ENCODE measurements around the gene DOP1A. TPM values are rescaled to one million over a fixed set of nuclear protein-coding genes. Genes with fewer than 3 reads are reported as not detected.

Gene DOP1A, protein sequence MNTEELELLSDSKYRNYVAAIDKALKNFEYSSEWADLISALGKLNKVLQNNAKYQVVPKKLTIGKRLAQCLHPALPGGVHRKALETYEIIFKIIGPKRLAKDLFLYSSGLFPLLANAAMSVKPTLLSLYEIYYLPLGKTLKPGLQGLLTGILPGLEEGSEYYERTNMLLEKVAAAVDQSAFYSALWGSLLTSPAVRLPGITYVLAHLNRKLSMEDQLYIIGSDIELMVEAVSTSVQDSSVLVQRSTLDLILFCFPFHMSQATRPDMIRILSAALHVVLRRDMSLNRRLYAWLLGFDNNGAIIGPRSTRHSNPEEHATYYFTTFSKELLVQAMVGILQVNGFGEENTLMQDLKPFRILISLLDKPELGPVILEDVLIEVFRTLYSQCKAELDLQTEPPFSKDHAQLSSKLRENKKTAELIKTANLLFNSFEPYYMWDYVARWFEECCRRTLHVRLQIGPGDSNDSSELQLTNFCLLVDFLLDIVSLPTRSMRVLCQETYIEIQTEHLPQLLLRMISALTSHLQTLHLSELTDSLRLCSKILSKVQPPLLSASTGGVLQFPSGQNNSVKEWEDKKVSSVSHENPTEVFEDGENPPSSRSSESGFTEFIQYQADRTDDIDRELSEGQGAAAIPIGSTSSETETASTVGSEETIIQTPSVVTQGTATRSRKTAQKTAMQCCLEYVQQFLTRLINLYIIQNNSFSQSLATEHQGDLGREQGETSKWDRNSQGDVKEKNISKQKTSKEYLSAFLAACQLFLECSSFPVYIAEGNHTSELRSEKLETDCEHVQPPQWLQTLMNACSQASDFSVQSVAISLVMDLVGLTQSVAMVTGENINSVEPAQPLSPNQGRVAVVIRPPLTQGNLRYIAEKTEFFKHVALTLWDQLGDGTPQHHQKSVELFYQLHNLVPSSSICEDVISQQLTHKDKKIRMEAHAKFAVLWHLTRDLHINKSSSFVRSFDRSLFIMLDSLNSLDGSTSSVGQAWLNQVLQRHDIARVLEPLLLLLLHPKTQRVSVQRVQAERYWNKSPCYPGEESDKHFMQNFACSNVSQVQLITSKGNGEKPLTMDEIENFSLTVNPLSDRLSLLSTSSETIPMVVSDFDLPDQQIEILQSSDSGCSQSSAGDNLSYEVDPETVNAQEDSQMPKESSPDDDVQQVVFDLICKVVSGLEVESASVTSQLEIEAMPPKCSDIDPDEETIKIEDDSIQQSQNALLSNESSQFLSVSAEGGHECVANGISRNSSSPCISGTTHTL (N-terminal part only)
- 11.9 and 23.9 TPM in 2 replicates for total RNA-seq

DNA sequence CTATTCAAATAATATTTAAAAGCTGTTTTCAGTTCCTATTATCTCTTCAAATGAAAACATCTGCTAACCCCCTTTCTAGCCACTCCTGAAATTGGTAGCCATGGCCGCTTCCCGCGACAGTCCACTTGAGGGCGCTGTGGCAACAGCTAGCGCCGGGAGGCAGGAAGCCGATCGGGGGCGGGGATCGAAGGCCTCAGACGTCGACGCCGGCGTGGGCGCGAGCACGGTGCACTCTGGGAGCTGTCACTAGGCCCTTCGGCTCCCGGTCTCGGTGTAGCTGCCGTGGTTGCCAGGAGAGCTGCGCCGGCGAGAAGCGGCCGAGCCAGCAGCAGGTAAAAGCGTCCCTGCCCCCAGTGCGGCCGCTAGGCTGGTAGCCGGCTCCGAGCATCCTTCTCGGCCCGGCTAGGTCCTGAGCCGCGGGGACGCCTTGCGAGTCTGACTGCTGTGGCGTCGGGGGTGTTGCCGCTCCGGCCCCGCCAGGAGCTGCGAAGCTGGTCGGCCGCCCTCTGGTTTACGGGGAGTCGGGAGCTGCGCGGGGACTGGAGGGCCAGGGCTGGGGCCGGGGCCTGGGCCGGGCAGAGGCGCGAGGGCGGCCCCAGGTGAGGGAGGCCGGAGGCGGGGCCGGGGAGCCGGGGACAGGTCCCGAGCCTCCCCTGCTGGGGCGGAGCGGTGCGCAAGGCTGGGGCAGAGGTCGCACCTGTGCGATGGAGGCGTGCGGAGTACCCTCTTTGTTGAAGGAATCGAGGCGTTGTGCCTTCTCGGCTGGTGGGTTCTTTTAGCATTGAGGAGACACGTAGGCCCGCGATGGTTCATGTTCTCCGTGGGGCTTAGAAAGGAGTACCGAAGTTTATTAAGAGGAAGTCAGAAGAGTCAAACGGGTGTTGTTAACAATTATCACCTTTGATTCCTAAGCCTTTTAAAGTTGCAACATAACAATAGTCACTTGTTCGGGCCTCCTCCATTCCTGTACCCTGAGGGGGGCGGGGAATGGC lies at the start of gene DOP1A:
DOP1A (plus strand) TSS at position 224 of the 992 bp plus-strand sequence. CDS start 29,307 bp downstream, outside the sequence.

DNA sequence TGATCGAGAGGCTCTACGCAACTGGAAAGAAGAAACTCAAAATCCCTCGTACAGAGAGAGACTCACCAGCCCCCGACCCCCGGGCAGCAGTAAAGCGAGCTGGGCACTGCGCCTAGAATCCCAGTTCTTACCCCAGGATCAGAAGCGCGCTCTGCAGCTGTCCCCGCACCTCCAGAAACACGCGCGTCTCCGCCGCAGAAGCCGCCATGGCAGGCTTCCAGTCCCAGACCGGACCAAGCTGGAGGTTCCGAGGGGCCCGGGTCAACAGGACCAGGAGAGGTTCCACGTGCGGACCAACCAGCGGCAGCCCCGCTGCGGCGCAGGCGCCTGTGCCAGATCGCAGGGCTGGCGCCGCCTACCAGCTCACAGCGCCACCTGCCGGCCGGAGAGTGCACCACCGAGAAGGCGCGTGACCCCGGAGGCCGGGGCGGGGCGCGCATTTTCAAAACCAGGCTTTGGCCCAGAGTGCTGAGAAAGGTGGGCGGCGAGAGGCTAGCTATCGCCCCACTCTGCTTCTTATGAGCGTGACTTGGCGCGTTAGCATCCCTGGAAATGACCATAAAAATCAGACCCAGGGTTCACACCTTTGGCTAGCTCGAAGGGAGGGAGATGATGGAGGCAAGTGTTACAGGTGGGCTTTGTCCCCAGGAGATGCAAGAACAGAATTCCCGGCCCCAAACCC lies 1.8 kb upstream of the DOP1A start, which contains the start of gene UBE3D:
UBE3D (minus strand) TSS at position 331 of the 682 bp plus-strand sequence; CDS start at position 208, 123 bp downstream.

DNA sequence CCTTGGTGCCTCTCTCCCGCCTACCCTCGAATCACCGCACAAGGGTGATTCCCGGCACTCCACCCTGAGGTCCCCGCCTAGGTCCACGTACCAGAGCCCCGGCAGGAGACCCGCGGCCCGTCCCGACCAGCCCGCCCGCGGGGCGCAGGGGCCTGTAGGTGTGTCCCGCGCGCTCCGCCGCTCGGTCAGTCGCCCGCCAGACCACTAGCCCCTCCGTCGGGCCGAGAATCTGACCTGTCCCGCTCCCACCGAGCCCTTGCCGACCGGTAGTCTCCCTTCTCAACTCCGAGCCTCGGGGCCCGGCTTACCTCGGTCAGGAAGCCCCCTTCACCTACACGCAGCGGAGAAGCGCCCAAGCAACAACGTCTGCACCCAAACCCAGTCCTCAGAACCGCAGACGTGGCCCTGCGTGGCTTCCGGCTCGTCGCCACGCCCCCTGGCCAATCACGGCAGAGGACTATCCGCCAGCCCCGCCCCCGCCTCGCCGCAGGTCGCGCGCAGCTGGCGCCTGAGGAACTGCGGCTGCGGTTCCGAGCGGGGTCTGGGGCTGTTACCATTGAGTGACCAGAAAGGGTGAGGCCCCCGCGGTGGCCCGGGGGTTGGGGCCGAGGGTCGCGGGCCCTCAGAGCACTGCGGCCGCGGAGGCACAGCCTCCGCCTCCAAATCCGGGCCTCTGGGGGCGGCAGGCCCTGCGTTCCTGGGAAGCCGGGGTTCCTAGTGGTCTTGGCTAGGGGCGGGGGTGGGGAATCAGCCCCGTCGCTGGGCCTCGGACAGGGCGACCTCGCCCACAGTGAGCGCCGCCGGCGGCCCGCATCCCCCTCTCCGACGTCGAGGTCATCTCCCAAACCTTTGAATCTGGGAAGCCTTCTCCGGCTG lies 125.6 kb downstream of the DOP1A start, which contains the start of the genes PGM3 and RWDD2A:
PGM3 (minus strand) TSS at position 395 of the 876 bp plus-strand sequence. CDS start 2,253 bp downstream, outside the sequence.
RWDD2A (plus strand) TSS at position 487 of the 876 bp plus-strand sequence. CDS start 1,095 bp downstream, outside the sequence.

Other genes starting within 250 kb of the DOP1A start
- gene UBE3D, start 1.8 kb upstream of the DOP1A start, total RNA-seq, result 2.1 and 3.8 TPM in 2 replicates
- 69.0 and 72.3 TPM in 2 replicates for gene PGM3, start 125.6 kb downstream of the DOP1A start, total RNA-seq
- 3.7 and 4.6 TPM in 2 replicates for gene RWDD2A, start 125.7 kb downstream of the DOP1A start, total RNA-seq